K562 (cell line): ENCODE results near the gene SRCAP. TPM values are rescaled to one million over a fixed set of nuclear protein-coding genes. Genes with fewer than 3 reads are reported as not detected.
A peak's percentile ranks its signal among the peaks of the same experiment; 100 is the strongest.

ENCODE experiments used
- BACH1 ChIP-seq: fragments of 200-800 bp; sonication (Bioruptor generic); IDR thresholded peaks from 2 replicates; pipeline ENCODE4 v1.6.1; 2016; ENCODE audit warnings: missing genetic modification characterization, missing compliant biosample characterization
- CBX8 ChIP-seq: fragments of 200-600 bp; sonication (generic); IDR thresholded peaks from 2 replicates; pipeline ENCODE4 v1.6.1; 2012; ENCODE audit warnings: borderline replicate concordance, mixed run types, low read depth, mild to moderate bottlenecking, moderate library complexity, mixed read lengths, low read length, control low read depth, inconsistent platforms; ENCODE audit not compliant: poor library complexity, severe bottlenecking; ENCODE audit errors: extremely low read depth
- CEBPG ChIP-seq, 3 experiments: fragments of 200-800 bp in 1 of 3; sonication (Bioruptor generic) in 1 of 3; sonication (generic) in 1 of 3; formaldehyde crosslinking in 1 of 3; IDR thresholded peaks in 2 of 3; conservative IDR thresholded peaks in 1 of 3; 2 replicates each; pipeline versions ENCODE4 v1.6.1 to v1.8.0; 2016 to 2022; ENCODE audit warnings: missing compliant biosample characterization in 2 of 3, missing genetic modification characterization in 2 of 3, mild to moderate bottlenecking in 1 of 3, missing genetic modification reagents in 1 of 3
- DMBX1 ChIP-seq: fragments of 250-450 bp; sonication (Bioruptor Pico); IDR thresholded peaks from 2 replicates; pipeline ENCODE4 v1.8.0; 2022; ENCODE audit warnings: inconsistent platforms, mild to moderate bottlenecking, moderate library complexity, borderline replicate concordance
- FOSL1 ChIP-seq: fragments of 200-800 bp; sonication (Bioruptor generic); conservative IDR thresholded peaks from 2 replicates; pipeline ENCODE4 v1.6.1; 2016; ENCODE audit warnings: missing genetic modification characterization, missing compliant biosample characterization
- GABPB2 ChIP-seq: fragments of 250-450 bp; sonication (Bioruptor Pico); conservative IDR thresholded peaks from 2 replicates; pipeline ENCODE4 v1.5.1; 2021; ENCODE audit warnings: mild to moderate bottlenecking
- NCOA2 ChIP-seq, 2 experiments: fragments of 450-650 bp; IDR thresholded peaks; 2 replicates each; pipeline ENCODE4 v1.6.1; 2018; ENCODE audit warnings: mild to moderate bottlenecking in 2 of 2, moderate library complexity in 1 of 2; ENCODE audit not compliant: partially characterized antibody in 2 of 2
- NR2C2 ChIP-seq, 2 experiments: fragments of 200-800 bp in 1 of 2; sonication (Bioruptor generic) in 1 of 2; sonication (generic) in 1 of 2; formaldehyde crosslinking in 1 of 2; IDR thresholded peaks; 2 replicates each; pipeline versions ENCODE4 v1.6.1 to v1.8.0; 2016 to 2022; ENCODE audit warnings: mild to moderate bottlenecking in 1 of 2, missing compliant biosample characterization in 1 of 2, missing genetic modification characterization in 1 of 2, missing genetic modification reagents in 1 of 2
- NR2F6 ChIP-seq: fragments of 450-650 bp; formaldehyde crosslinking; IDR thresholded peaks from 2 replicates; pipeline ENCODE4 v1.4.0; 2020; ENCODE audit warnings: mild to moderate bottlenecking
- POLR2AphosphoS5 ChIP-seq: IDR thresholded peaks from 2 replicates; pipeline ENCODE4 v1.6.1; 2011; ENCODE audit warnings: mild to moderate bottlenecking, low read depth, low read length, moderate library complexity; ENCODE audit not compliant: control insufficient read depth, insufficient read depth
- RBM39 ChIP-seq: fragments of 200-400 bp; formaldehyde crosslinking; optimal IDR thresholded peaks from 2 replicates; pipeline ENCODE3; 2018; ENCODE audit warnings: low read depth, low read length
- RNF2 ChIP-seq: sonication (generic); IDR thresholded peaks from 2 replicates; pipeline ENCODE4 v1.6.1; 2016
- SAFB2 ChIP-seq: fragments of 200-400 bp; formaldehyde crosslinking; IDR thresholded peaks from 2 replicates; pipeline ENCODE4 v1.6.1; 2018; ENCODE audit warnings: borderline replicate concordance, low read length, low read depth, moderate library complexity; ENCODE audit not compliant: severe bottlenecking
- SRSF3 ChIP-seq: fragments of 200-400 bp; formaldehyde crosslinking; IDR thresholded peaks from 2 replicates; pipeline ENCODE4 v1.6.1; 2016; ENCODE audit warnings: mild to moderate bottlenecking, low read length, moderate library complexity; ENCODE audit not compliant: insufficient read depth
- STAT5A ChIP-seq: IDR thresholded peaks from 2 replicates; pipeline ENCODE4 v1.6.1; 2012; ENCODE audit warnings: low read length, inconsistent platforms, borderline replicate concordance
- XRCC4 ChIP-seq: IDR thresholded peaks from one replicate; pipeline ENCODE4 v1.6.1; 2011; ENCODE audit not compliant: insufficient read depth, insufficient read length; ENCODE audit errors: extremely low read depth
- ZC3H8 ChIP-seq: fragments of 450-650 bp; IDR thresholded peaks from 2 replicates; pipeline ENCODE4 v1.6.1; 2017
- ZNF239 ChIP-seq: fragments of 250-450 bp; sonication (Bioruptor Pico); IDR thresholded peaks from 2 replicates; pipeline ENCODE4 v1.4.0; 2020; ENCODE audit warnings: mild to moderate bottlenecking
- polyA plus RNA-seq, 8 experiments: library from polyadenylated mRNA; depleted of rRNA in 4 of 8; stranded (reverse) in 5 of 8; unstranded in 3 of 8; fragments of >200 nt; fragmentation: Nextera tagmentation in 2 of 8; fragmentation: Illumina TruSeq in 1 of 8; extraction: Ambion mirVana in 2 of 8; extraction: Trizol in 1 of 8; gene quantifications; 2 replicates each; pipeline versions ENCODE4 v1.2.1 to v1.2.3, GENCODE V29; 2011 to 2014; ENCODE audit warnings: inconsistent platforms in 1 of 8, missing spikeins in 1 of 8
- total RNA-seq, 7 experiments: library from RNA; depleted of rRNA in 6 of 7; stranded (reverse); fragments of >200 nt in 6 of 7; fragmentation: Illumina TruSeq in 2 of 7; extraction: Trizol in 2 of 7; gene quantifications; 2 replicates each; pipeline versions ENCODE4 v1.2.1 to v1.2.3, GENCODE V29; 2011 to 2021; ENCODE audit warnings: low replicate concordance in 1 of 7
- TF ChIP-seq, protein P1 (sequence below): sonication (generic); formaldehyde crosslinking; IDR thresholded peaks from 2 replicates; pipeline ENCODE4 v1.9.0; 2022; ENCODE audit warnings: mild to moderate bottlenecking, missing genetic modification reagents
- TF ChIP-seq, protein P2 (sequence below): sonication (generic); formaldehyde crosslinking; IDR thresholded peaks from 2 replicates; pipeline ENCODE4 v1.8.0; 2022; ENCODE audit warnings: mild to moderate bottlenecking, missing genetic modification reagents
- TF ChIP-seq, protein P3 (sequence below): fragments of 450-650 bp; IDR thresholded peaks from one replicate; pipeline ENCODE4 v1.6.1; 2018; ENCODE audit warnings: mild to moderate bottlenecking, moderate library complexity; ENCODE audit not compliant: partially characterized antibody
- TF ChIP-seq, protein P4 (sequence below): fragments of 450-650 bp; IDR thresholded peaks from 2 replicates; pipeline ENCODE4 v1.6.1; 2014; ENCODE audit warnings: low read depth, mild to moderate bottlenecking, moderate library complexity, borderline replicate concordance

The SRCAP gene
- total and polyA plus RNA-seq, 9 of the 15 experiments (the other 6 are each of a cell fraction or from before 2014, with no cell fraction given): 0.21 to 62.6 (median 5.8) TPM

DNA sequence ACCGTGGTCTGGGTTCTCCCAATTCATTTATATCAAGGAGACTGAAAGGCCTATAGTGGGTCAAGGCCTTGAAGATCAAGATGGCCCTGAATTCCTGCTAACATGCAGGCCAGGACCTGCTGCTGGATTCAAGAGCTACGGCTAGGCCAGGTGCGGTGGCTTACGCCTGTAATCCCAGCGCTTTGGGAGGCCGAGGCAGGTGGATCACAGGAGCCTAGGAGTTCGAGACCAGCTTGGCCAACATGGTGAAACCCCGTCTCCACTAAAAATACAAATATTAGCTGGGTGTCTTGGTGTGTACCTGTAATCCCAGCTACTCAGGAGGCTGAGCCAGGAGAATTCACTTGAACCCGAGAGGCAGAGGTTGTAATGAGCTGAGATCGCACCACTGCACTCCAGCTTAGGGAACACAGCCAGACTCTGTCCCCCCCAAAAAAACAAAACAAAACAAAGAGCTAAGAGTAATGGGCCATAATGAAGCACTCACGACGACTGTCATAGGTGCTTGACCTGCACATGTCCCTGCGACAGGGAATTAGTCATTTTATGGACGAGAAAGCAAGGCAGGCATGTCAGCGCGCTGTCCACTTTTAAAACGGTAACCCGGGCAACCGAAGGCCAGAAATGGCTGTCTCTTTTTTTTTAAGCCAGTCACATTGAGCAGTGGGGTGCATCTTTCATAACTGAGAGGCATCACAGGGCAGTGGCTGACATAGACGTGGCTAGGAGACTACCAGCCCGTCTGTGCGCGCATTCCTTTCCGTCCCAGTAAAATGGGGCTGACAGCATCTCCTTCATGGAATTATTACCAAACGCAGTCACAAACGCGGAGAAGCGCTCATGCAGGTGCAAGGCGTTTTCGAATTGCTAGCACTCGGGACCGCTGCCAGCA is 41.8 kb upstream of the SRCAP start (continued):
- TF ChIP-seq ZC3H8: no peak
- no peak for TF ChIP-seq SRSF3
- no peak for TF ChIP-seq XRCC4
- TF ChIP-seq RNF2: no peak
- TF ChIP-seq RBM39: no peak
- no peak for TF ChIP-seq SAFB2
- no peak for TF ChIP-seq POLR2AphosphoS5
- no peak for TF ChIP-seq STAT5A
- TF ChIP-seq FOSL1 (tag): no peak
- TF ChIP-seq NR2F6 (CRISPR knock-in tag): 0 out of 2 replicates have a peak, but pooled peaks have one; percentile 51
- TF ChIP-seq NCOA2 (IDR thresholded peaks at IDR 0.05; ENCODE audit: partially characterized antibody in 2 of 2): no peak
- peak; percentile 51; the same call in 1 of the 2 replicates for TF ChIP-seq NR2C2 (CRISPR knock-in tag; IDR thresholded peaks at IDR 0.05)
- no peak; the same call in 1 of the 2 replicates for TF ChIP-seq NR2C2 (tag; IDR thresholded peaks at IDR 0.05)
- TF ChIP-seq, protein P1, sequence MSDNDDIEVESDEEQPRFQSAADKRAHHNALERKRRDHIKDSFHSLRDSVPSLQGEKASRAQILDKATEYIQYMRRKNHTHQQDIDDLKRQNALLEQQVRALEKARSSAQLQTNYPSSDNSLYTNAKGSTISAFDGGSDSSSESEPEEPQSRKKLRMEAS (CRISPR knock-in tag): no peak
- TF ChIP-seq CBX8: no peak
- TF ChIP-seq, protein P2, sequence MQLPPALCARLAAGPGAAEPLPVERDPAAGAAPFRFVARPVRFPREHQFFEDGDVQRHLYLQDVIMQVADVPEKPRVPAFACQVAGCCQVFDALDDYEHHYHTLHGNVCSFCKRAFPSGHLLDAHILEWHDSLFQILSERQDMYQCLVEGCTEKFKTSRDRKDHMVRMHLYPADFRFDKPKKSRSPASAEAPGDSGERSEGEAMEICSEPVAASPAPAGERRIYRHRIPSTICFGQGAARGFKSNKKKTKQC (CRISPR knock-in tag): no peak
- no peak for TF ChIP-seq GABPB2 (CRISPR knock-in tag)
- no peak for TF ChIP-seq ZNF239 (CRISPR knock-in tag)
- TF ChIP-seq, protein P3, sequence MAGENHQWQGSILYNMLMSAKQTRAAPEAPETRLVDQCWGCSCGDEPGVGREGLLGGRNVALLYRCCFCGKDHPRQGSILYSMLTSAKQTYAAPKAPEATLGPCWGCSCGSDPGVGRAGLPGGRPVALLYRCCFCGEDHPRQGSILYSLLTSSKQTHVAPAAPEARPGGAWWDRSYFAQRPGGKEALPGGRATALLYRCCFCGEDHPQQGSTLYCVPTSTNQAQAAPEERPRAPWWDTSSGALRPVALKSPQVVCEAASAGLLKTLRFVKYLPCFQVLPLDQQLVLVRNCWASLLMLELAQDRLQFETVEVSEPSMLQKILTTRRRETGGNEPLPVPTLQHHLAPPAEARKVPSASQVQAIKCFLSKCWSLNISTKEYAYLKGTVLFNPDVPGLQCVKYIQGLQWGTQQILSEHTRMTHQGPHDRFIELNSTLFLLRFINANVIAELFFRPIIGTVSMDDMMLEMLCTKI: no peak
- TF ChIP-seq CEBPG (CRISPR knock-in tag; IDR thresholded peaks at IDR 0.05): no peak
- no peak for TF ChIP-seq CEBPG (tag; conservative IDR thresholded peaks at IDR 0.05 in 1 of 2, IDR thresholded peaks at IDR 0.05 in 1 of 2)
- no peak for TF ChIP-seq BACH1 (tag)
- TF ChIP-seq, protein P4, sequence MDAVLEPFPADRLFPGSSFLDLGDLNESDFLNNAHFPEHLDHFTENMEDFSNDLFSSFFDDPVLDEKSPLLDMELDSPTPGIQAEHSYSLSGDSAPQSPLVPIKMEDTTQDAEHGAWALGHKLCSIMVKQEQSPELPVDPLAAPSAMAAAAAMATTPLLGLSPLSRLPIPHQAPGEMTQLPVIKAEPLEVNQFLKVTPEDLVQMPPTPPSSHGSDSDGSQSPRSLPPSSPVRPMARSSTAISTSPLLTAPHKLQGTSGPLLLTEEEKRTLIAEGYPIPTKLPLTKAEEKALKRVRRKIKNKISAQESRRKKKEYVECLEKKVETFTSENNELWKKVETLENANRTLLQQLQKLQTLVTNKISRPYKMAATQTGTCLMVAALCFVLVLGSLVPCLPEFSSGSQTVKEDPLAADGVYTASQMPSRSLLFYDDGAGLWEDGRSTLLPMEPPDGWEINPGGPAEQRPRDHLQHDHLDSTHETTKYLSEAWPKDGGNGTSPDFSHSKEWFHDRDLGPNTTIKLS: no peak
- no peak for TF ChIP-seq DMBX1 (CRISPR knock-in tag)
